Pericardium fibroblast (primary cell): ENCODE measurements around the gene C13orf46. TPM values are rescaled to one million over a fixed set of nuclear protein-coding genes. Genes with fewer than 3 reads are reported as not detected.

Source experiments
- total RNA-seq: library from RNA; depleted of rRNA; stranded (reverse); fragments of >200 nt; gene quantifications from 2 replicates; pipeline ENCODE4 v1.2.3, GENCODE V29; 2015

Gene C13orf46
- total RNA-seq = under 0.01 TPM in 1 of 2 replicates, not detected in the other

DNA sequence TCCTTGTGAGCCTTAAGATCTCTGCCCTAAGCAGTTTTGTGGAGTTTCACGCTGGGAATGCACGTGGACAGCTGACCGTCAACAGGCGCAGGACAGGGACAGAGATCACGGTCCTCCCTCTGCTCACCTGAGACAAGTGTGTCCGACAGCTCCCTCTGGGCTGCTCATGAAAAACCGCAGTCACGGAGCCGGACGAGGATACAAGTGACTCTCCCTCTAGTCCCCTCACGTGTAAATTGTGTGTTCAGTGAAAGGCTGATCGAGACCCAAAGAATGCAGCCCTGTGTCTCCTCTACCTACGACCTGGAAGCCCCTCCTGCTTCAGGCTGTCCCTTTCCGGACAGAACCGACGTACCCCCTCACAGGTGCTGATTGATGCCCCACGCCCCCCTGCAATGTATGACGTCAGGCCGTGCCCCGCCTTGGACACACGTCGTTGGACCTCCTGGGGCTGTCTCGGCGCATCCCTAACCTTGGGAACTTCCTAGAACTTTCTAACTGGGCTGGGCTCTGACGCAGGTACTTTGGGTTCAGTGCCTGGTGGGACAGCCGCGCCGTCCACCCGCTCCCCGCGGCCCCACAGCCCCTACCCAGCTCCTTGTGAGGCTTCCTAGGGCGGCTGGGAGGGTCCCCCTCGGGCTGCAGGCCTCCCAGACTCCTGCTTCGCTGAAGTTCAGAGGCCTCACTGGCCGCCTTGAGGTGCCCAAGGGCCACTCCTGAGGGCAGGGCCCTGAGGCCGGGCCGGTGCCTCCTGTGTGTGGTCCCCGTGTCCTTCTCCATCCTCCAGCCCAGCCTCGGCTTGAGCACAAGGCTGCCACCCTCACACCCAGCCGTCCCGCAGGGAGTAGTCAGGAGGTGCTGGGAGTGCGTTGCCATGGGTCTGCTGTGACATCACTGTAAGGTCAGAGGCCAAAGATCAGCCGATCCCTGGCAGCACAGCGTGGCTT is at the start of gene C13orf46:
TSS of gene C13orf46 (minus strand) at position 859 of the 947 bp plus-strand sequence. CDS start at position 780, 79 bp downstream.

Other genes with a start within 250 kb of the C13orf46 start
- gene TMEM255B, start 214.8 kb downstream of the C13orf46 start, total RNA-seq = 1.6 TPM in 1 of 2 replicates, not detected in the other
- 133 and 252 TPM in 2 replicates for gene GAS6, start 110.0 kb downstream of the C13orf46 start, total RNA-seq
- gene RASA3, start 158.5 kb upstream of the C13orf46 start, total RNA-seq = 20.1 and 24.6 TPM in 2 replicates
- gene CFAP97D2, start 205.2 kb upstream of the C13orf46 start, total RNA-seq = not detected in 2 replicates